ENCODE data around the gene NLGN3. TPM values are rescaled to one million over a fixed set of nuclear protein-coding genes. Genes with fewer than 3 reads are reported as not detected.

The NLGN3 gene
- total RNA-seq, 1 donor from 2014 or later: 1.1 TPM

GRCh38 chrX:71182871-71183270 lies 38.2 kb downstream of the NLGN3 start:
- peak overlapping the region; percentile 97 for H3K27ac Mint-ChIP-seq
- peaks cover 18% of the 10 kb centered on the region for H3K4me1 Mint-ChIP-seq
- intact Hi-C loops (cut with micrococcal nuclease): loop anchor here (1.0 to 10.0 kb wide), 4 partner anchors 13 to 508 kb away; partner anchors contain the start of genes NONO and ZMYM3
- peaks cover 6% of the 10 kb centered on the region for H3K36me3 Mint-ChIP-seq (ENCODE audit: low read depth)
- no peaks in the 10 kb centered on the region for H3K9me3 Mint-ChIP-seq
- peak overlapping the region; percentile 88 for H3K4me3 Mint-ChIP-seq
- DNase-seq: peak; percentile 54
- no peaks in the 10 kb centered on the region for H3K27me3 Mint-ChIP-seq

DNA sequence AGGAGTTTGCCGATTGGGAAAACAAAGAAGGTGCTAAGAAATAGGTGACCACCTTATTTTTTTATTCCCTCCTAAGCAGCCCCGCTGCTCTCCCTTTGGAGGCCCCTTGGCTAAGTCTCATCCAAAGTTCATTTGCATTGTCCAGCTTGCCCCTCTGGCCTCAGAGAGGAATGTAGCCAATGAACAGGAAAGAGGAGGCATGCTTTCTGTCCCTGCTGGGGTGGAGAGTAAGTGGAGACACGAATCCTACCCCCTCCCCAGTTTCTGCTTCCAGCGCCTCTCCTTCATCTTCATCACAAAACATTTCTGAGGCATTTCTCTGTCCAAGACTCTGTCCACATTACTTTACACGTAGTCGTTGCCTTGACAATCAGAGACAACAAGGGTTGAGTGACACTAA lies 38.7 kb downstream of the NLGN3 start:
- Mint-ChIP-seq H3K27me3 (no peaks in the 10 kb centered on the region), H3K36me3 (ENCODE audit: low read depth) (peaks cover 3% of the 10 kb centered on the region), H3K27ac (no peak overlapping the region), H3K9me3 (no peaks in the 10 kb centered on the region), H3K4me3 (no peak overlapping the region), H3K4me1 (peaks cover 18% of the 10 kb centered on the region)
- DNase-seq: no peak
- intact Hi-C loops (cut with micrococcal nuclease): loop anchor here (5.0 to 10.0 kb wide), 2 partner anchors 69 to 509 kb away; partner anchors contain the start of gene ZMYM3

- Mint-ChIP-seq H3K36me3 (ENCODE audit: low read depth) (peaks cover 3% of the 10 kb centered on the region), H3K9me3 (no peaks in the 10 kb centered on the region), H3K4me1 (peaks cover 18% of the 10 kb centered on the region), H3K27me3 (no peaks in the 10 kb centered on the region), H3K27ac (no peak overlapping the region), H3K4me3 (no peak overlapping the region)
- intact Hi-C loops (cut with micrococcal nuclease): loop anchor here (5.0 to 10.0 kb wide), 2 partner anchors 68 to 509 kb away; partner anchors contain the start of gene ZMYM3
- DNase-seq: no peak
These were observed 39.5 kb downstream of the NLGN3 start for GRCh38 chrX:71184092-71184491.

DNA sequence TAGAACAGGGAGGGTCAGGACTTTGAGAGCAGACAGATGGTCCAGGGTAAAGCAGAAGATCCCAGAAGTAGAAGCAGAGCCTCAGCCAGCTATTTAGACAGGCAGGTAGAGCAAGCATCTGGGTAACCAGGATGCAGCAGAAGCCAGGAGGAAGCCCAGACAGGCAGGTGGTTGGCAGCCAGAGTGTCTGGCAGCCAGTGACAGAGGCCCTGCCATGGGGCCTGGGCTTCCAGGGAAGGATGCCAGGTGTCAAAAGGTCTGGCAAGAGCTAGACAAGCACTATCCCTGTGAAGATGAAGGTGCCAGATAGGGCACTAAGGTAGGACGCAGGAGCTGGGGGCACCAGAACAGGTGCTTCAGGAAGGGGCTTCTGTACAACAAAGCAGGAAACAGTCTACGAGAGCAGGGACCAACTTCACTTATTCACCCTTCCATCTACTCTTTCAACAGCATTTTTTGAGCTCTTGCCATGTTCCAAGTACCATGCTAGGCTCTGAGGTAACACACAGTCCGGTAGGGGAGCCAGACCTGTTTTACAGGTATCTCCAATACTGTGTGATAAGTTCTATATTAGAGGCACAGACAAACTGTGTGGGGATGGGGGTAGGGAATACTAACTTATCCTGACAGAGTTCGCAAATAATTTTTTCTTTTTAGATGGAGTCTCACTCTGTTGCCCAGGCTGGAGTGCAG lies 40.3 kb downstream of the NLGN3 start:
- Mint-ChIP-seq H3K4me3 (no peak overlapping the region), H3K27ac (peak overlapping the region; percentile 35), H3K4me1 (peaks cover 18% of the 10 kb centered on the region), H3K36me3 (ENCODE audit: low read depth) (peaks cover 3% of the 10 kb centered on the region), H3K9me3 (no peaks in the 10 kb centered on the region), H3K27me3 (no peaks in the 10 kb centered on the region)
- intact Hi-C loops (cut with micrococcal nuclease): loop anchor here (5.0 to 10.0 kb wide), 2 partner anchors 67 to 510 kb away; partner anchors contain the start of gene ZMYM3
- no peak for DNase-seq

DNA sequence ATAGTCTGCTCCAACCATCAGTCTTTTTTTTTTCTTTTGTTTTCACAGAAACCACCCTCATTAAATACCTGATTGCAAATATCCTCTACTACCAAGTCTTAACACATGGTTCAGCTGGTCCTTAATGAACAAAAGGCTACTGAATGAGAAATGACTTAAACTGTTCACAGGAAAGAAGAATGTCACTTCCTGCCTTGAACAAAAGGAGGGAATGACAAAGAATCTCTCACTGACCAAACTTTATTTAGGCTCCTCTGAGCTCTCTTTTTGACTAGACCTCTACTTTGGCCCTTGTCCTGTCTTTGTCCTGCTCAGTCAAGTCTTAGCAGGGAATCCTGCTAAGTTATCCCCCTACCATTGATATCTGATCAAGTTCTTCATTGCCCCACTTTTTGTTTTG lies 46.6 kb downstream of the NLGN3 start:
- H3K27ac Mint-ChIP-seq: peak overlapping the region; percentile 80
- H3K9me3 Mint-ChIP-seq: no peaks in the 10 kb centered on the region
- H3K36me3 Mint-ChIP-seq (ENCODE audit: low read depth): peaks cover 9% of the 10 kb centered on the region
- H3K4me1 Mint-ChIP-seq: peaks cover 16% of the 10 kb centered on the region
- DNase-seq: no peak
- intact Hi-C loops (cut with micrococcal nuclease): no loop called here
- H3K27me3 Mint-ChIP-seq: no peaks in the 10 kb centered on the region
- H3K4me3 Mint-ChIP-seq: no peak overlapping the region

DNA sequence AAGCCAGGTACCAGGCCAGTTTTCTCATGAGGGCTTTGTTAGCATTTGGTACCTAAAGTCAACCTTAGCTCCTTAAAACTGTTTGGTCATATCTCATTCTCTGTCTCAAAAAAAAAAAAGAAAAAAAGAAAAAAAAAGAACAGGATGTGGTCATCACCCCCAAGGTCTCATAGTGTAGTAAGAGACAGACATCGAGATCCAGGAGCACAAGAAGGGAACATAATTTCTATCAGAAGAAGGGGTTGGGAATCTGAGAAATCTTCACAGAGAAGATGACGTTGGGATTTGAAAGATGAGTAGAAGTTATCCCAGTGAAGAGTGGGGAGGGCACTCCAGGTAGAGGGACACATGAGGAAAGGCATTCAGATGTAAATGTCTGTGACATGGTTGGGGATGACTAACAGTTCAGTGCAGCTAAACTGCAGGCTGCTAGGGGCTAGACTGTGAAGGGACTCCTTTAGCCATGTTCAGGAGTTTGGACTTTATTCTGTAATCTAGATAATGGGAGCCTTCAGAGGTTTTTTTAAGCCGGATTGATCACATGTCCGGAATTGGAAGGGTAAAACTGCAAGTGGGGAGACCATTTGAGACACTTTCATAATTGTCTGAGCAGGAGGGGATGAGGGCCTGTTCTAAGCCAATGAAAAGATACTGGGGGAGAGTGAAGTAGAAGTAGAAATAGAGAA lies 51.5 kb downstream of the NLGN3 start:
- Mint-ChIP-seq H3K4me3 (peak overlapping the region; percentile 81), H3K36me3 (ENCODE audit: low read depth) (peaks cover 3% of the 10 kb centered on the region), H3K9me3 (no peaks in the 10 kb centered on the region), H3K4me1 (peaks cover 25% of the 10 kb centered on the region), H3K27me3 (no peaks in the 10 kb centered on the region), H3K27ac (peak overlapping the region; percentile 94)
- intact Hi-C loops (cut with micrococcal nuclease): loop anchor here (1.0 to 5.0 kb wide), 3 partner anchors 14 to 87 kb away; partner anchors contain the start of genes NONO and ZMYM3
- peak; percentile 63 for DNase-seq

- intact Hi-C loops (cut with micrococcal nuclease): loop anchor here (5.0 kb wide), 1 partner anchor 54 kb away; the partner anchor contains the start of gene ZMYM3
These were observed 53.4 kb downstream of the NLGN3 start for GRCh38 chrX:71198066-71198465.

DNA sequence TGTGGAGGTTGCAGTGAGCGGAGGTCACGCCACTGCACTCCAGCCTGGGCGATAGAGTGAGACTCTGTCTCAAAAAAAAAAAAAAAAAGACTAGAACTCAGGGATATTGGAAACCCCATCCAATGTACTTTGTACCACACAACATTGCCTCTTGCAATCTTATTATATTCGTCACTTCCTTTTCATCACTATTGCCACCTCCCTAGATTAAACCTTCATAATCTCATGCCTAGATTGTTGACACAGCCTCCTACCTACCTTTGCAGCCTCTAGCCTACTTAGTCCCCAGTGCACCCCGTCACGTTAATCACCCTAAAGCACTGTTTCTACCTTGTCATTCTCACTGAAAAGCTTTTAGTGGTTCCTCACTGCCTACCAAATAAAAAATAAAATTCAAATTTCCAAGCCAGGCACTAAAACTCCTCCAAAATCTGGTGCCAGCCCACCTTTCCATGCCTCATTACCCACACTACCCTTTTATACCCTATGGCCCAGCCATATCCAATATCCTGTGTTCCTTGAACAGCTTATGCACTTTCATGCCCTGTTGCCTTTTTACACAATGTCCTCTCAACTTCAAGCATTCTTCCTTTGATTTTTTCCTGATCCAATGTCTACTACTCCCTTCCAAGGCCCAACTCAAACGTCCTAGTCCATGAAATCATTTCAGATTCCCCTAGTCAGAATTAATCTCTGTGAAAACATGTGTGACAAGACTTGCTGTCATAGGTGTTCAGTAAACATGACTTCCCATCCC lies 54.8 kb downstream of the NLGN3 start:
- Mint-ChIP-seq H3K27ac (peak overlapping the region; percentile 39), H3K36me3 (ENCODE audit: low read depth) (no peaks in the 10 kb centered on the region), H3K4me3 (peak overlapping the region; percentile 42), H3K4me1 (peaks cover 18% of the 10 kb centered on the region), H3K9me3 (no peaks in the 10 kb centered on the region), H3K27me3 (no peaks in the 10 kb centered on the region)
- intact Hi-C loops (cut with micrococcal nuclease): loop anchor here (5.0 kb wide), 1 partner anchor 53 kb away; the partner anchor contains the start of gene ZMYM3
- DNase-seq: no peak

More at GRCh38 chrX:71198066-71198465, 53.4 kb downstream of the NLGN3 start:
- Mint-ChIP-seq H3K4me3 (peak overlapping the region; percentile 91), H3K27ac (peak overlapping the region; percentile 88), H3K9me3 (no peaks in the 10 kb centered on the region), H3K36me3 (ENCODE audit: low read depth) (no peaks in the 10 kb centered on the region), H3K27me3 (no peaks in the 10 kb centered on the region), H3K4me1 (peaks cover 18% of the 10 kb centered on the region)
- DNase-seq: peak; percentile 67

DNA sequence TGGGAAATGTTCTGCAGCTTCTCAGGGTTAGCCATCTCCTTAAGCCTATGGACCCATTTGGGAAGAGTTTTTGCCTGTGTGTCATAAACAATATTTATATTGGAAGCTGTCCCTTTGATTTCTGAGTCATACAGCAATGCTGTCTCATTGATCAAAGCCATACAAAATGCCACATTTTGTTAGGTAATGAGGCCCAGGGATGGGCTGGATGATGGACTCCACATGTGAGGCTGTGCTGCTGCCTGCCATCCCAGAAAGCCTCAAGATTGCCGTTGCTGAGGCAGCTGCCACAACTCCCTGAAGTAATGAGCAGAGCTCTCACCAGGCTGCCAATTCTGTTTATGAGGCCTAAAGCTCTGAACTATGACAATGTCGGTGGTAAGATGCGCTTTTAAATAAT lies 66.2 kb downstream of the NLGN3 start:
- Mint-ChIP-seq H3K4me3 (no peak overlapping the region), H3K27ac (no peak overlapping the region), H3K36me3 (ENCODE audit: low read depth) (no peaks in the 10 kb centered on the region), H3K9me3 (no peaks in the 10 kb centered on the region), H3K4me1 (no peaks in the 10 kb centered on the region), H3K27me3 (peaks cover 14% of the 10 kb centered on the region)
- intact Hi-C loops (cut with micrococcal nuclease): no loop called here
- DNase-seq: no peak

- no peak overlapping the region for H3K4me3 Mint-ChIP-seq
- H3K27me3 Mint-ChIP-seq: peaks cover 14% of the 10 kb centered on the region
- no peak overlapping the region for H3K27ac Mint-ChIP-seq
- intact Hi-C loops (cut with micrococcal nuclease): no loop called here
- no peaks in the 10 kb centered on the region for H3K36me3 Mint-ChIP-seq (ENCODE audit: low read depth)
- no peak for DNase-seq
- H3K9me3 Mint-ChIP-seq: no peaks in the 10 kb centered on the region
- H3K4me1 Mint-ChIP-seq: no peaks in the 10 kb centered on the region
These were observed 67.9 kb downstream of the NLGN3 start for GRCh38 chrX:71212536-71212935.

DNA sequence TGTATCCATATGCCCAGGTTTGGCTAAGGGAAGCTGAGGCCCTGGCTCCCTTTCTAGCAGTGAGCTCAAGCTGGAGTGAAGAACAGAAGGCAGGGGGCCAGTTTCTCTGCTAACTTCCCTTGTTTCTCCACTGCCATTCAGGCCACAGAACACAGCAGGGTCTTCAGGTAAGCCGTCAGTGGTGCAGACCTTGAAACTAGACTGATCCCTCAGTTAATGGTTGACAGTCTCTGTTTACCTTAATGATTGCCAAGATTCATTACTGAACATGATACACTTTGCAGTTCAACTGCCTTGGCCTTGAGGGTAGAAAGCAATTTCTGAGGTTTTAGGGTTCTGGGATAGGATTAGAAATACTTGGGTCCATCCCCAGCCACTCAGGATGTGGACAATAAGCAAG lies 69.5 kb downstream of the NLGN3 start:
- intact Hi-C loops (cut with micrococcal nuclease): no loop called here

GRCh38 chrX:71214604-71215337 lies 70.1 kb downstream of the NLGN3 start:
- H3K27me3 Mint-ChIP-seq: peaks cover 14% of the 10 kb centered on the region
- no peak overlapping the region for H3K4me3 Mint-ChIP-seq
- no peaks in the 10 kb centered on the region for H3K9me3 Mint-ChIP-seq
- intact Hi-C loops (cut with micrococcal nuclease): no loop called here
- no peaks in the 10 kb centered on the region for H3K4me1 Mint-ChIP-seq
- no peak for DNase-seq
- no peaks in the 10 kb centered on the region for H3K36me3 Mint-ChIP-seq (ENCODE audit: low read depth)
- no peak overlapping the region for H3K27ac Mint-ChIP-seq

More for the DNA sequence above, 69.5 kb downstream of the NLGN3 start:
- peaks cover 14% of the 10 kb centered on the region for H3K27me3 Mint-ChIP-seq
- H3K4me3 Mint-ChIP-seq: no peak overlapping the region
- H3K4me1 Mint-ChIP-seq: no peaks in the 10 kb centered on the region
- DNase-seq: no peak
- H3K36me3 Mint-ChIP-seq (ENCODE audit: low read depth): no peaks in the 10 kb centered on the region
- no peaks in the 10 kb centered on the region for H3K9me3 Mint-ChIP-seq
- H3K27ac Mint-ChIP-seq: no peak overlapping the region

GRCh38 chrX:71215338-71215912 lies 70.8 kb downstream of the NLGN3 start:
- Mint-ChIP-seq H3K9me3 (no peaks in the 10 kb centered on the region), H3K27ac (no peak overlapping the region), H3K4me1 (no peaks in the 10 kb centered on the region), H3K36me3 (ENCODE audit: low read depth) (no peaks in the 10 kb centered on the region), H3K27me3 (peaks cover 13% of the 10 kb centered on the region), H3K4me3 (no peak overlapping the region)
- intact Hi-C loops (cut with micrococcal nuclease): no loop called here
- DNase-seq: no peak
